ENCODE data around the gene CIRBP. TPM values are rescaled to one million over a fixed set of nuclear protein-coding genes. Genes with fewer than 3 reads are reported as not detected.

The CIRBP gene
- total and polyA plus RNA-seq, 9 of the 15 experiments (the other 6 are each of a cell fraction or from before 2014, with no cell fraction given) = 20.5 to 327 (median 176) TPM

GRCh38 chr19:1259876-1260748 lies 9.0 kb upstream of the CIRBP start (continued):
- no peak for TF ChIP-seq POLR3G (IDR thresholded peaks at IDR 0.05; ENCODE audit: extremely low read depth, insufficient read length, insufficient replicate concordance)
- peak; percentile 72 for TF ChIP-seq FIP1L1 (IDR thresholded peaks at IDR 0.05; ENCODE audit: low read depth, low read length, poor library complexity, severe bottlenecking)
- TF ChIP-seq TAF9B (IDR thresholded peaks at IDR 0.05; ENCODE audit: partially characterized antibody) = no peak
- TF ChIP-seq, protein P1, sequence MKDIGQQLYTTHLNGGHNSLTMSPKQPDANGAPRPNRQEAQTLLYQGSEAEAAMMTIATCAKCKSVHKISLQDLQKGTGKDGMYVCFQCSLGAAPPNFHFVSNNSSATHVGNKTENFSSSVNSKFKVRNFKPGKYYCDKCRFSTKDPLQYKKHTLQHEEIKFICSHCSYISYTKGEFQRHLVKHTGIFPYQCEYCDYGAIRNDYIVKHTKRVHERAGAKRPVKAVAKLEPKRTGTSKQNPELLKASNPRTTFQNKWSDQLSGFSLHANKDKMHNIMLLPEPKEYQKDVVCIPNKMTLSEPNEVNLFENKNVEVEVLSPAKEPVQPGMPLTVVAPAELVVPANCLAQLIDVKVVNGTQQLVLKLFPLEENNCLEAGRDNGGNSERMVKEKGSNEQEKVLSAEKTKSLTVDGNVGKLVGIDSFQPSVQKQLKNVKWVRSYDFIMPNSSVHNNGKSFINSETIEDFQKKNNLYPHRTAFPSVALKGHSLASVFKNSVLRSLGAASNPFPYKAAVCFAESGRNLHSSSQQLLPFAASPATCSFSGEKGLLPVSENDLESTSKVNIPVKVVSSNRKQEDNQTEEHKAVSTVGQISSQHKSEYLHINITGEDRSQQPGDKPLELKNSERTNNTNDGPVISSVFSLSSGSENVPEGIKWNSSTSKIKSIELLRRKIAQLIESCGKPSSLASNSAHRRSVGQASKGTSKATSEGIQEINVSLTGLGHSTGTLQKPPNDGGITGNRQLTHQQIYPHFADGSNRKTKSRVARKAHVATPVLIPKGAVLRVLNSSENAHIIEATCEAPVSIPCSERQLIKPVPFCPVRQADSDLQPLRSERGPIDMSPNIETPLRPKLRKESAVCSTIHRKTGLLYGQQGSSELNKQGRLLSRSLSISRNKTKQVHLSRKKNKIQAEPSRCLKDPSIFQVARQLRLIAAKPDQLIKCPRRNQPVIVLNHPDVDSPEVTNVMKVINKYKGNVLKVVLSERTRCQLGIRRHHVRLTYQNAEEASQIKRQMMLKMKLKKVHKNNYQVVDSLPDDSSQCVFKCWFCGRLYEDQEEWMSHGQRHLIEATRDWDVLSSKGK (CRISPR knock-in tag; IDR thresholded peaks at IDR 0.05) = no peak
- peak; percentile 79; the same call in 1 of the 2 replicates for TF ChIP-seq ZBTB7A (IDR thresholded peaks at IDR 0.05; ENCODE audit: borderline replicate concordance, control insufficient read depth, low read depth, low read length)
- TF ChIP-seq PCBP1 (IDR thresholded peaks at IDR 0.05; ENCODE audit: low read depth, low read length, poor library complexity, severe bottlenecking) = peak; percentile 73
- TF ChIP-seq KDM1A (IDR thresholded peaks at IDR 0.05) = peak; percentile 41 to 81
- peak; percentile 17; the same call in 1 of the 2 replicates for TF ChIP-seq CHD2 (IDR thresholded peaks at IDR 0.05; ENCODE audit: low read depth, low read length)
- TF ChIP-seq ELF1 (tag; IDR thresholded peaks at IDR 0.05) = no peak
- TF ChIP-seq YY1 (IDR thresholded peaks at IDR 0.05; ENCODE audit: borderline replicate concordance in 1 of 3, control insufficient read depth in 1 of 3, extremely low read depth in 1 of 3, insufficient read depth in 3 of 3, insufficient read length in 1 of 3, insufficient replicate concordance in 2 of 3, low read depth in 1 of 3, low read length in 2 of 3) = no peak
- TF ChIP-seq BRD4 (IDR thresholded peaks at IDR 0.05) = no peak
- peak; percentile 37 for TF ChIP-seq PHF20 (IDR thresholded peaks at IDR 0.05; ENCODE audit: partially characterized antibody)
- TF ChIP-seq ZNF695 (CRISPR knock-in tag; IDR thresholded peaks at IDR 0.05) = no peak
- TF ChIP-seq CEBPG (CRISPR knock-in tag; IDR thresholded peaks at IDR 0.05) = peak; percentile 37; the same call in 1 of the 2 replicates
- TF ChIP-seq CEBPG (tag; conservative IDR thresholded peaks at IDR 0.05 in 1 of 2, IDR thresholded peaks at IDR 0.05 in 1 of 2) = peak; percentile 26 to 31; a peak in 1 of 4 replicates
- TF ChIP-seq HDAC2 (IDR thresholded peaks at IDR 0.05) = peak; percentile 45
- TF ChIP-seq EGR1 (conservative IDR thresholded peaks at IDR 0.05) = peak; percentile 85
- peak; percentile 66; the same call in 1 of the 2 replicates for TF ChIP-seq FOXP1 (CRISPR knock-in tag; IDR thresholded peaks at IDR 0.05)
- no peak for TF ChIP-seq ZNF75A (CRISPR knock-in tag; IDR thresholded peaks at IDR 0.05)
- TF ChIP-seq ZKSCAN8 (CRISPR knock-in tag; IDR thresholded peaks at IDR 0.05) = no peak
- TF ChIP-seq SNRNP70 (optimal IDR thresholded peaks at IDR 0.05; ENCODE audit: low read depth, low read length) = no peak
- TF ChIP-seq SPI1 (IDR thresholded peaks at IDR 0.05; ENCODE audit: borderline replicate concordance, low read depth, low read length) = no peak
- TF ChIP-seq NR1H2 (CRISPR knock-in tag; IDR thresholded peaks at IDR 0.05) = no peak
- TF ChIP-seq ZNF143 (CRISPR knock-in tag; IDR thresholded peaks at IDR 0.05) = peak; percentile 43; the same call in 1 of the 2 replicates

All from K562 (cell line).